ENCODE data around the gene POU1F1. TPM values are rescaled to one million over a fixed set of nuclear protein-coding genes. Genes with fewer than 3 reads are reported as not detected.
"Not testable (repeated sequence)": the region's sequence is repeated elsewhere in the genome, so short reads cannot be mapped to it uniquely, and the experiment has no call there.

The POU1F1 gene, protein sequence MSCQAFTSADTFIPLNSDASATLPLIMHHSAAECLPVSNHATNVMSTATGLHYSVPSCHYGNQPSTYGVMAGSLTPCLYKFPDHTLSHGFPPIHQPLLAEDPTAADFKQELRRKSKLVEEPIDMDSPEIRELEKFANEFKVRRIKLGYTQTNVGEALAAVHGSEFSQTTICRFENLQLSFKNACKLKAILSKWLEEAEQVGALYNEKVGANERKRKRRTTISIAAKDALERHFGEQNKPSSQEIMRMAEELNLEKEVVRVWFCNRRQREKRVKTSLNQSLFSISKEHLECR
- not detected in 2 replicates for total RNA-seq (2014; rRNA removed; shearing (Covaris generic))

DNA sequence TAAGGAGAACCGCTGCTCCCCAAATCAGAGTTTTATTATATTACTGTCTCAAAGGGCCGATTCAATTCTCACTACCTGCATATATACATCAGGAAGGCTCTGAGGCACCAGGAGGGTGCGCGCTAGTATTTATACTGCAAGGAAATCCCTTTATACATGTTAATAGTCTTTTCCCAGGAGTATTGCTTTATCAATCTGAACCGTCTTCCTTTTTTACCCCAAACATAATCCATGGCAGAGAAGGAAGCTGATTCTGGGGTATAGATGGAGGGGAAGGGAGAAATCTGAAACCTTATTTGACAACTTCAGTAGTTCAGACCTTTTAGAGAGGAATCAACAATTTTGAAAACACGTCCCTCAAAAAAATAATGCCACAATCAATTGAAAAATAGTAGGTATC lies at the start of gene POU1F1:
POU1F1 (minus strand) TSS at position 101 of the 400 bp plus-strand sequence. CDS start 122 bp downstream, outside the sequence.
- Histone ChIP-seq H3K36me3 (no peaks in the 10 kb centered on the region), H3K9me3 (replicated peaks) (no peaks in the 10 kb centered on the region), H3K4me1 (no peaks in the 10 kb centered on the region), H3K4me3 (no peak within 1 kb of the TSS), H3K27ac (no peak within 1 kb of the TSS), H3K27me3 (no peaks in the 10 kb centered on the region)
- no peak for DNase-seq

DNA sequence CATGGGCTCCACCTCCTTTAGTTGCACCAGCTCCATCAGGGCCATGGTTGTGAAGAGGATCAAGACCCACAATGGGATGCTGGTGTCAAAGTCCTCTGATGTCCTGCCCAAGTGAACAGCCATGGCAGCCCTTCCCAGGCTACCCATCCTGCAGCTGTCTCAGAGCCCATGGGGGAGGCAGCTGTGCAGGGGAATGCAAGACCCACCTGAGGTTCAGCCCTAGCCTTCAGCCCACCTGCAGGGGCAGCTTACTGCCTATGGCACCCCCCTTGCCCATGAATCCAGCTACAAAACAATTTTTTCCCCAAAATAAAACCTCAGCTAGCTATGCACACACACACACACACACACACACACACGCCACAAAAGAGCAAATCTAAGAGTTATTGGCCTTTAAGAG lies 48.2 kb upstream of the POU1F1 start:
- Histone ChIP-seq H3K4me3 (no peak overlapping the region), H3K36me3 (no peaks in the 10 kb centered on the region), H3K27me3 (no peaks in the 10 kb centered on the region), H3K4me1 (peaks cover 12% of the 10 kb centered on the region), H3K9me3 (replicated peaks) (no peaks in the 10 kb centered on the region), H3K27ac (no peak overlapping the region)
- no peak for DNase-seq

DNA sequence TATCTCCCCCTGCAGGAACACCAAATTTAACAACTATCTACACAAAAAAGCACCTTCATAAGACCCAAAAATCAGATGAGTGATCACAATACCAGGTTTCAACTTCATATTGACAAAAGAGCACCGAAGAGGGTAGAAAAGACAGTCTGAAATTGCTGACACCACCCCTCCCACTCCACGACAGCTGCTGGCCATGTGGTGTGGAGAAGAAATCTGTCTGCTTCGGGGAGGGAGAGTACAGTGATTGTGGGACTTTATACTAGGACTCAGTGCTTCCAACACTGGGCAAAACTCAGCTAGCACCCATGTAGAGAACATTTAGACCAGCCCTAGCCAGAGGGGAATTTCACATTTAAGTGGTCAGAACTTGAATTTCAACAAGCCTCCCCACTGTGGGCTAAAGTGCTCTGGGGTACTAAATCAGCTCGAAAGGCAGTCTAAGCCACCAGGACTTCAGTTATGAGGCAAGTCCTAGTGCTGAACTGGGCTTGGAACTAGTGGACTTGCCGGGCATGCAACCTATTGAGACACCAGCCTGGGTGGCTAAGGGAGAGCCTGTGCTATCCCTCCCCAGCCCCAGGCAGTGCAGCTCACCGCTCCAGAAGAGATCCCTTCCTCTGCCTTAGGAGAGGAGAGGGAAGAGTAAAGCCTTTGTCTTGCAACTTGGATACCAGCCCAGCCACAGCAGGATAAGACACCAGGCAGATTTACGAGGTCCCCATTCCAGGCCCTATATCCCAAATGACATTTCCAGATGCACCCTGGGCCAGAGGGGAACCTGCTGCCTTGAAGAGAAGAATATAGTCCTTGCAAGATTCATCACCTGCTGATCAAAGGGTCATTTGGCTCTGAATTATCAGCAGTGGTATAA lies 44.6 kb upstream of the POU1F1 start:
- Histone ChIP-seq H3K27me3 (no peaks in the 10 kb centered on the region), H3K27ac (peak overlapping the region; percentile 65), H3K9me3 (replicated peaks) (no peaks in the 10 kb centered on the region), H3K36me3 (no peaks in the 10 kb centered on the region), H3K4me1 (peaks cover 12% of the 10 kb centered on the region), H3K4me3 (peak overlapping the region; percentile 13)
- DNase-seq, result peak; percentile 63 to 80

DNA sequence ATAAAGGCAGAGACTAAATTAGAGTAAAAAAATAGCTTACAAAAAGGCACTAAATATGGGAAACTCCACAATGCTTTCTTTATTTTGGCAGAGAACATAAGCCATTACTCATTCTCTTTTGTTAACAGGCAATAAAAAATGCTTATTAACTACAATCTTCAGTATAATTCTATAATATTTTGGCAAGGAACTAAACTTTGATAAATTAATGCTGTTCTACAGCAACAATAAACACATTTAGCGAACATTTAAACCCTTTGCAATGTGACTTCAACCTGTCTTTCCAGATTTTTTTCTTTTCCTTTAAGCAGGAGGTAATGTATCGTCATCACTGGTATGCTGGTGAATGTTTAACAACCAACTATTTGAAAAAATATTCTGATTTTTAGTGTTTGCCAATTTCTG lies 42.2 kb upstream of the POU1F1 start:
- Histone ChIP-seq H3K27ac (no peak overlapping the region), H3K4me1 (peaks cover 12% of the 10 kb centered on the region), H3K4me3 (no peak overlapping the region), H3K27me3 (no peaks in the 10 kb centered on the region), H3K36me3 (no peaks in the 10 kb centered on the region), H3K9me3 (replicated peaks) (no peaks in the 10 kb centered on the region)
- DNase-seq, result no peak

DNA sequence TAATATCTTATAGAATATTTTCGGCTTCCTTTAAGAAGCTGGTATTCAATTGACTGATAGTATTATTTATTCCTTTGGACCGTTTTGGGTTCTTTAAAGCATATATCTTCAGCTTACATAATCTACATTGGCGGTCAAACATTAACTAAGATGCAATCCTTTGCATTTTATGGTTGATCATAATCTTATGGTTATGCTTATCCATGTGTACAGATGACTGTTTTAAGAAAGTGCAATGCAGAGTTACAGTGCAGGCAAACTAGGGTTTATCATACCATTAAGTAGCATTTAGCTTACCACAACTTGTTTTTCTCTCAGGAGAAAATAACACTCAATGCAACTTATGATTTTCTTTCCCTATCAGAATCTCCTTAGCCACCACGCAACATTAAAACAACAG lies 41.4 kb upstream of the POU1F1 start:
- no peak for DNase-seq
- peaks cover 12% of the 10 kb centered on the region for H3K4me1 ChIP-seq

DNA sequence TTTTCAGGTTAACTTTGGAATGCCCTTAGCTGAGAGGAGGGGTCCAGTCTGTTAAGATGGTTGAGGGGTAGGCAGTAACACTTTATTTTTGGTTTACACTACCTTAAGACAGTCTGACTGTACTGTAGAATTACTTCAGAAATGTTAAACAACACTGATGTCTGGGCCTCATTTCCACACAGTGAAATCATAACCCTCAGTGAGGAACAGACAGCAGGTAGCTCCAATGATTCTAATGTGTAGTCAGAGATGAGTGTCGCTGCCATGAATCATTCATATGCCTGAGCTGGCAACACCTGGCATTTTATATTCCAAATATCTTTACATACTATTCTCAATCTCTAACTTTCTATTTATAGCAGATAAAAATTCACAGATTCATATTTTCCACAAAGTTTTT lies 37.3 kb upstream of the POU1F1 start:
- no peaks in the 10 kb centered on the region for H3K36me3 ChIP-seq
- H3K27ac ChIP-seq, result no peak overlapping the region
- no peaks in the 10 kb centered on the region for H3K9me3 ChIP-seq (replicated peaks)
- H3K27me3 ChIP-seq, result no peaks in the 10 kb centered on the region
- no peaks in the 10 kb centered on the region for H3K4me1 ChIP-seq
- H3K4me3 ChIP-seq, result no peak overlapping the region
- no peak for DNase-seq

More for the DNA sequence above, 41.4 kb upstream of the POU1F1 start:
- no peak overlapping the region for H3K27ac ChIP-seq
- H3K9me3 ChIP-seq (replicated peaks), result no peaks in the 10 kb centered on the region
- H3K27me3 ChIP-seq, result no peaks in the 10 kb centered on the region
- H3K4me3 ChIP-seq, result no peak overlapping the region
- H3K36me3 ChIP-seq, result no peaks in the 10 kb centered on the region

DNA sequence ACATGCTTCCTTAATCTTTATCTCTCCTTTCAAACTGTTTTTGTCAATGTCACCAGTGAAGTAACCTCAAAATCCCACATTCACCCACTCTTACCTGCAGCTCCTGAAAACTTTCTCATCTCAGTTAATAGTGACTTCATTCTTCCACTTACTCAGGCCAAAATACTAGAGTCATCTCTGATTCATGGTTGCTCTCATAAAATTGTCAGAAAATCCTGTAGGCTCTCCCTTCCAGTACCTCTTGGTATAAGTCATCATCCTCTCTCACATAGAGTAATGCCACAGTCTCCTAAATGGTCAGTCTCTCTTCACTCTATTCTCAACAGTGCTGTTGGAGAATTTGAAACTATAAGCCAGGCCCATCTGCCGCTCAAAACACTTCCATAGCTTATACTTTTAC lies 34.9 kb upstream of the POU1F1 start:
- no peak for DNase-seq
- no peaks in the 10 kb centered on the region for H3K27me3 ChIP-seq
- H3K36me3 ChIP-seq, result no peaks in the 10 kb centered on the region
- no peaks in the 10 kb centered on the region for H3K9me3 ChIP-seq (replicated peaks)
- no peak overlapping the region for H3K4me3 ChIP-seq
- H3K27ac ChIP-seq, result no peak overlapping the region
- no peaks in the 10 kb centered on the region for H3K4me1 ChIP-seq

DNA sequence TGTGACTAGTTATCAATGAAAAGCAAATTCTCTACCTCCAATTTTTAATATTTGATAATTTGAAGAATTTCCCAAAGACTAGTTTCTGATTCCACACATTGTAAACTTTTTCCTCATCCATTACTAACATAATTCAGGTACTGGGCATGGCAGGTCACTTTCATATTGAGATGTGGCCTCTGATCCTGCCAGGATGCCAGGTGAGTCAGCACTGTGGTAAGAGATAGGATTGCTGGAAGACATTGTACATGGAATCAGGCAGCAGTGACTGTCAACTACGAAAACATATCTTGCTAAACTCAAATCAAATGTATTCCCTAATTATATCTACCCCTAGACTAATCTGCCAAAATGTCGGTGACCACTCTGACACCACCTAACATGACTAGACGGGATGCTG lies 33.2 kb upstream of the POU1F1 start:
- H3K4me1 ChIP-seq, result no peaks in the 10 kb centered on the region; the same call in 1 of the 2 replicates
- H3K4me3 ChIP-seq, result no peak overlapping the region
- DNase-seq, result no peak

DNA sequence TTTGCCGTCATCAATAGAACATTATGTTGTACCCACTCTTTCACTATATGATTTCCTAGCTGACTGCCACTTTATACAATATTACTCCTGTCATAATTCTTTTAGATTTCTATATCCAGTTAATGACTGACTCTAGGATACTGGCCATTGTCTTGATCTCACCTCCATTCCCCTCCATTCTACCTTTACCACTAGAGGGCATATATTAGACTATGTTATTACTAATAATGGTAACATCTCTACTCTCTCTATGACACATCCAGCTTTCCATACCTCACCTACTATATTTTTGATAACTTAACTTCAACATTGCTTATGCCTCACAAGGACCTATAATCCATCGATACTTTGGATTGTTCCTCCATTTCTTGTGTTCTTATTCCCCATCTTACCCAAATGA lies 31.4 kb upstream of the POU1F1 start:
- Histone ChIP-seq H3K27ac (no peak overlapping the region), H3K4me3 (no peak overlapping the region), H3K4me1 (no peaks in the 10 kb centered on the region; the same call in 1 of the 2 replicates), H3K27me3 (no peaks in the 10 kb centered on the region), H3K36me3 (no peaks in the 10 kb centered on the region), H3K9me3 (replicated peaks) (no peaks in the 10 kb centered on the region)
- no peak for DNase-seq

More for the DNA sequence above, 33.2 kb upstream of the POU1F1 start:
- Histone ChIP-seq H3K27ac (no peak overlapping the region), H3K9me3 (replicated peaks) (no peaks in the 10 kb centered on the region), H3K36me3 (no peaks in the 10 kb centered on the region), H3K27me3 (no peaks in the 10 kb centered on the region)

DNA sequence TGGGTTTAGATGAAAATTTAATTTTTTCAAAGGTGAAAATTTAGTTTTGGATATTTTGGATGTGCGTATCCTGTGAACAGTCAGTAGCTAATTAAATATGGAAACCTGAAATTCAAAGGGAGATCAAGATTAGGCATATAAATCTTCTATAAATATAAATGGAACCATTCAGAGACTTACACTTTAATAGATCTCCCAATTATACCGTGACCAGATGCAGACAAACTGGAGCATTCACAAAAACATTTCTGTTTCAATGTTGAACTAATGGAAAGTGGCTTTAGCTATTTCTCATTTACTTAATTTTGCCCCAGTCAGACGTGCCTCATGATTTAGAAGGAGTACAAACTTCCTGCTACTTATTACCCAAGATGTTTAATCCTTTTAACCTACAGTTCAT lies 29.1 kb upstream of the POU1F1 start:
- peak in 1 of 2 experiments; percentile 20 for DNase-seq
- Histone ChIP-seq H3K27me3 (no peaks in the 10 kb centered on the region), H3K27ac (peak overlapping the region; percentile 30; the same call in 1 of the 2 replicates)

DNA sequence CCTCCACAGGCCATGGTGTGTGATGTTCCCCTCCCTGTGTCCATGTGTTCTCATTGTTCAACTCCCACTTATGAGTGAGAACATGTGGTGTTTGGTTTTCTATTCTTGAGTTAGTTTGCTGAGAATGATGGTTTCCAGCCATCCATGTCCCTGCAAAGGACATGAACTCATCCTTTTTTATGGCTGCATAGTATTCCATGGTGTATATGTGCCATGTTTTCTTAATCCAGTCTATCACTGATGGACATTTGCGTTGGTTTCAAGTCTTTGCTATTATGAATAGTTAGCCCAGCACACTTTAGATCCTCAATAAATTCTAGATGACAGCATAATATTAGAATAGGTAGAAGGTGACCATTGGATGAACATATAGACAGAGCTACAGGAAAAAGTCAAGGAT lies 28.6 kb upstream of the POU1F1 start:
- H3K36me3 ChIP-seq; H3K27me3 ChIP-seq; H3K9me3 ChIP-seq (replicated peaks); DNase-seq; H3K4me3 ChIP-seq; H3K4me1 ChIP-seq: not testable (repeated sequence)
- H3K27ac ChIP-seq, result peak overlapping the region; percentile 30; the same call in 1 of the 2 replicates

More for the DNA sequence above, 29.1 kb upstream of the POU1F1 start:
- H3K4me1 ChIP-seq, result no peaks in the 10 kb centered on the region; the same call in 1 of the 2 replicates
- no peak overlapping the region for H3K4me3 ChIP-seq
- no peaks in the 10 kb centered on the region for H3K9me3 ChIP-seq (replicated peaks)
- H3K36me3 ChIP-seq, result no peaks in the 10 kb centered on the region

DNA sequence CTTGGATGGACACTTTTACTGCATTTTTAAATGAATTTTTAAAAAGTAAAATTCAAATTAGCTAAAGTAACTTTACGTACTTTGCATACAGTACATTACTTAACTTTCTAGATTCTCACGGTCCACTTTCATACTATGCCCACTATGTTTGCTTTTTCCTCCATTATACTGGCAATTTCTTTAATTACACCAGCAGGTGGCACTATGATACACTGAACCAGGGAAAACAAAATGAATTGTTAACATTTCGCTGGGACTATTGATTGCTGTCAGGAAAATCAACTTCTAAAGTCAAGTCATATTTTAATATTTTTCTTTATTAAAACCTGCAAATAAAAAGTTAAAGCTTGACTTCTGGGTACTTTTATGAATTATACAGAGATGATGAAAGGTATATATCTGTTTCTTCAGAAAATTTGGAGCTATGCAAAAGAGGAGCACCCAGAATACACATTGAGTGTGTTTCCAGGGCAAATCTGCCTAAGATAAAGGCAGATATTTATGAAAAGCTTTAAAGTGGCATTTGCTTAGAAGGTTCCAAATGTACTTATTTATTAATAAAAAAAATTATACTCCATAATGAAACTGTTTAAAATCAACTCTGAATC lies 21.8 kb upstream of the POU1F1 start:
- peak; percentile 6 to 70 for DNase-seq
- no peak overlapping the region for H3K27ac ChIP-seq
- no peak overlapping the region for H3K4me3 ChIP-seq
- no peaks in the 10 kb centered on the region for H3K27me3 ChIP-seq
- H3K36me3 ChIP-seq, result no peaks in the 10 kb centered on the region
- no peaks in the 10 kb centered on the region for H3K4me1 ChIP-seq
- no peaks in the 10 kb centered on the region for H3K9me3 ChIP-seq (replicated peaks)

DNA sequence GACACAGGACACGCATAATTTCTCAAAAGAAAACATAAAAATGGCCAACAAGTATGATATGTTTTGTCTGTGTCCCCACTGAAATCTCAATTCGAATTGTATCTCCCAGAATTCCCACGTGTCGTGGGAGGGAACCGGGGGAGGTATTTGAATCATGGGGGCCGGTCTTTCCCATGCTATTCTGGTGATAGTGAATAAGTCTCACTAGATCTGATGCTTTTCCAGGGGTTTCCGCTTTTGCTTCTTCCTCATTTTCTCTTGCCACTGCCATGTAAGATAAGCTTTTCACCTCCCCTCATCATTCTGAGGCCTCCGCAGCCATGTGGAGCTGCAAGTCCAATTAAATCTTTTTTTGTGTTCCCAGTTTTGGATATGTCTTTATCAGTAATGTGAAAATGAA lies 12.1 kb upstream of the POU1F1 start:
- Histone ChIP-seq H3K27ac (no peak overlapping the region), H3K4me1 (no peaks in the 10 kb centered on the region), H3K4me3 (no peak overlapping the region), H3K36me3 (no peaks in the 10 kb centered on the region), H3K9me3 (replicated peaks) (no peaks in the 10 kb centered on the region; the same call in 1 of the 2 replicates), H3K27me3 (no peaks in the 10 kb centered on the region)
- no peak for DNase-seq

DNA sequence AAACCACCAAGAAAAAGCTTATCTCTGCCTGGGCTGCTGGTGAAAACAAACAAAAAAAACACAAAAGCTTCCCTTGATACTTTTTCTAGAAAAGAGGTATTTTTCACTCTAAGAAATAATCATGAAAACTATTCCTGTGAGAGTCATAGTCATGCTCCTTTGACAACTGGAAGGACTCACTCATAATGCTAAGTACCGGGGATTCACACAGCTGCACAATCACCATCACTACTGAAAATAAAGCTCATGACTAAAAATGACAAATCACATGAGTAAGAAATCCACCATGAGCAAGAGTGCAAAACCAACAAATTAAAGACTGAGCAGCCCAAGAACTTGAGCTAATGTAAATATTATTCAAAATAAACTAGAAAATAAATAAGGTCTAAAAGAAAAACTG lies 10.6 kb upstream of the POU1F1 start:
- no peak overlapping the region for H3K4me3 ChIP-seq
- H3K9me3 ChIP-seq (replicated peaks), result no peaks in the 10 kb centered on the region; the same call in 1 of the 2 replicates
- H3K36me3 ChIP-seq, result no peaks in the 10 kb centered on the region
- H3K27ac ChIP-seq, result no peak overlapping the region
- H3K4me1 ChIP-seq, result no peaks in the 10 kb centered on the region
- DNase-seq, result no peak
- no peaks in the 10 kb centered on the region for H3K27me3 ChIP-seq

Data from SJCRH30 (cell line).